OCI-LY3 (cell line): ENCODE measurements around the gene TRPM5.

Source experiments
- H2AFZ ChIP-seq: fragments of 200-600, 300-600 bp; shearing (Covaris generic); 2 replicates; pipeline ENCODE4 v1.6.0; 2014; ENCODE audit warnings: antibody characterized with exemption, low read depth, low read length
- H3K27ac ChIP-seq: fragments of 200-600, 300-600 bp; sonication (generic); 2 replicates; pipeline ENCODE4 v1.5.1; 2014; ENCODE audit warnings: mild to moderate bottlenecking, low read length, moderate library complexity, mixed read lengths
- H3K27me3 ChIP-seq: fragments of 200-600, 300-600 bp; sonication (generic); 2 replicates; pipeline ENCODE4 v1.6.1; 2014; ENCODE audit warnings: low read depth, low read length, mixed read lengths
- H3K36me3 ChIP-seq: fragments of 200-600, 300-600 bp; sonication (generic); replicated peaks from 2 replicates; pipeline ENCODE3; 2014; ENCODE audit warnings: low read depth, low read length, mixed read lengths
- H3K4me1 ChIP-seq: fragments of 300-600, 200-600 bp; sonication (generic); 2 replicates; pipeline ENCODE4 v1.6.1; 2014; ENCODE audit warnings: low read length, mixed read lengths
- H3K4me2 ChIP-seq: fragments of 200-600, 300-600 bp; sonication (generic); 2 replicates; pipeline ENCODE4 v1.6.1; 2014; ENCODE audit warnings: low read length, mixed read lengths
- H3K4me3 ChIP-seq: fragments of 300-600, 200-600 bp; sonication (generic); 2 replicates; pipeline ENCODE4 v1.5.1; 2014; ENCODE audit warnings: antibody characterized with exemption, mild to moderate bottlenecking, low read length, moderate library complexity
- H3K79me2 ChIP-seq: fragments of 300-600, 200-600 bp; shearing (Covaris generic); 2 replicates; pipeline ENCODE4 v1.6.1; 2014; ENCODE audit warnings: mild to moderate bottlenecking, low read length, mixed read lengths
- H3K9ac ChIP-seq: fragments of 300-600, 200-600 bp; shearing (Covaris generic); 2 replicates; pipeline ENCODE4 v1.6.0; 2014; ENCODE audit warnings: mild to moderate bottlenecking, low read length, moderate library complexity
- H3K9me3 ChIP-seq: fragments of 200-600, 300-600 bp; shearing (Covaris generic); 2 replicates; pipeline ENCODE4 v1.6.1; 2014; ENCODE audit warnings: low read length, mixed read lengths; ENCODE audit not compliant: insufficient read depth
- H4K20me1 ChIP-seq: fragments of 200-600, 300-600 bp; sonication (generic); 2 replicates; pipeline ENCODE4 v1.6.1; 2016; ENCODE audit warnings: low read length, mixed read lengths; ENCODE audit not compliant: insufficient read depth
- CTCF ChIP-seq: fragments of 200-600, 300-600 bp; sonication (generic); IDR thresholded peaks from 2 replicates; pipeline ENCODE4 v1.5.1; 2014; ENCODE audit warnings: antibody characterized with exemption, low read length, low read depth
- EZH2phosphoT487 ChIP-seq: fragments of 200-600 bp; shearing (Covaris generic); IDR thresholded peaks from 2 replicates; pipeline ENCODE4 v1.6.1; 2018; ENCODE audit warnings: antibody characterized with exemption, mixed run types, low read depth

Gene TRPM5

DNA sequence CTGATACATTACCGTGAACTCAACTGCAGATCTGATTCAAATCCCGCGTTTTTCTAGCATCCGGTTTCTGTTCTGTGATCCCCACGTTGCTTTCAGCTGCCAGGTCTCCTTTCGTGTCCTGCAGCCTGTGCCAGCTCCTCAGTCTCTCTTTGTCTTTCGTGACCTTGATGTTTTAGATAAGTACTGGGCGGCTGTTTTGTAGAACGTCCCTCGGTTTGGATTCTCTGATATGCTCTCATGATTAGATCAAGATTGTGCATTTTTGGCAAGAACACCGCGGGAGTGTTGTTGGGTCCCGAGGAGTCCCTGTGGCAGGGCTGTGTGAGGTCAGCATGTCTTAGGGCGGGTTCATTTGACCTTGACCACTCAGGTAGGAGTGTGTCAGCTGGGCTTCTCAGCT is 39.1 kb upstream of the TRPM5 start:
- Histone ChIP-seq H3K9ac (no peak overlapping the region), H3K27me3 (no peaks in the 10 kb centered on the region), H4K20me1 (no peaks in the 10 kb centered on the region), H3K27ac (no peak overlapping the region), H3K9me3 (no peaks in the 10 kb centered on the region), H3K36me3 (no peaks in the 10 kb centered on the region), H3K4me3 (no peak overlapping the region), H3K4me1 (no peaks in the 10 kb centered on the region), H2AFZ (no peak overlapping the region), H3K79me2 (no peaks in the 10 kb centered on the region), H3K4me2 (no peak overlapping the region)
- no peak for TF ChIP-seq CTCF
- TF ChIP-seq EZH2phosphoT487 = no peak

DNA sequence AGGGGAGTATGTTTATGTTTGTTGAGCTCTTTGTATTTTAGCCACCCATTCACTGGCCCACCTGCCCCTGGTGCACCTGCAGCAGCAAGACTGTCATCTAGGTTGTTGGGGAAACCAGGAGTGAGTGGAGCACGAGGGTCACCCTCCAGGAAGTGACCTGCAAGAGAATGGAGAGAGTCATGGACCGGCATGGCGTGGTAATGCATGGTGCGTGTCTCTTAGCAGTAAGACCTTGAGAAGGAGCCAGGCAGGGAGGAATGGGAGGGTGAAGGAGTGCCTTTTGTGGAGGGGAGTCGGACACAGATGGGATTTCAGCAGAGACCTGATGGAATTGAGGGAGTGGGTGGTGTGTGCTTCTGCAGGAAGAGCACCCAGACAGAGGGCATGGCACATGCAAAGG is 38.4 kb upstream of the TRPM5 start:
- Histone ChIP-seq H3K4me3 (no peak overlapping the region), H3K4me2 (no peak overlapping the region), H3K27me3 (no peaks in the 10 kb centered on the region), H3K9ac (no peak overlapping the region), H2AFZ (no peak overlapping the region), H3K9me3 (no peaks in the 10 kb centered on the region), H3K27ac (no peak overlapping the region), H3K36me3 (no peaks in the 10 kb centered on the region), H3K79me2 (no peaks in the 10 kb centered on the region), H3K4me1 (no peaks in the 10 kb centered on the region), H4K20me1 (no peaks in the 10 kb centered on the region)
- TF ChIP-seq CTCF (no peak), EZH2phosphoT487 (no peak)

DNA sequence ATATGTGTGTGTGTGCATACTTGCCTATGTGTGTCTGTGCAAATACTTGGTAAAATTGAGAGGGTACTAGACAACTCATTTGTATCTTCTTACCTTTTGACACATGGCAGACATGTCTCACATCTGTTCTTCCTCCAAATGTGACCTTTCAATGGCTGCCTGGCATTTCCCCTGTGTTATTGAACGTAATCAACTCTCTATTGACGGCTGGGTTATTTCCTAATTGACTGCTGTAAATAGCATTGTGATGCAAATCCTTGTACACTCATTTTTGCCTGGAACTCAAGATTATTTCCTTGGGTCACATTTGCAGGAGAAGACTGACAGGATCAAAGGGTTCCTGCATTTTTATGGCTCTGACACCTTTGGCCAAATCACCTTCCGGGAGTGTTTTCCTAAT is 37.9 kb upstream of the TRPM5 start:
- no peaks in the 10 kb centered on the region for H3K4me1 ChIP-seq
- H3K79me2 ChIP-seq = no peaks in the 10 kb centered on the region
- no peaks in the 10 kb centered on the region for H4K20me1 ChIP-seq
- no peaks in the 10 kb centered on the region for H3K27me3 ChIP-seq
- H3K9ac ChIP-seq = no peak overlapping the region
- H2AFZ ChIP-seq = no peak overlapping the region
- no peak for TF ChIP-seq EZH2phosphoT487
- no peak for TF ChIP-seq CTCF
- no peak overlapping the region for H3K4me3 ChIP-seq
- H3K4me2 ChIP-seq = no peak overlapping the region
- no peaks in the 10 kb centered on the region for H3K9me3 ChIP-seq
- no peak overlapping the region for H3K27ac ChIP-seq
- no peaks in the 10 kb centered on the region for H3K36me3 ChIP-seq

DNA sequence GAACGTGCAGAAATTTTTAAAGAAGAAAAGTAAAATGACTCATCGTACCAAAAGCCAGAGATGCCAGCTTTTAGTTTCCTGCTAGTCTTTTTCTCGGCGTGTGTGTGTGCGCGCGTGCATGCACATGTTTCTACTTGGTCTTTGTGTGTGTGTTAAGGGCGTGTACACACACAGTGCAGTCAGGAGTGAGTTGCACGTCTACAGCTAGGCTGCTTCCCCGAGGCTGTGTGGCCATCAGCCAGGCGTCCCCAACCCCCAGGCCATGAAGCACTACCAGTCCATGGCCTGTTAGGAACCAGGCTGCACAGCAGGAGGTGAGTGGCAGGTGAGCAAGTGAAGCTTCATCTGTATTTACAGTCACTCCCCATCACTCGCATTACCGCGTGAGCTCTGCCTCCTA is 36.9 kb upstream of the TRPM5 start:
- no peak for TF ChIP-seq EZH2phosphoT487
- no peak for TF ChIP-seq CTCF
- no peaks in the 10 kb centered on the region for H3K79me2 ChIP-seq
- H3K4me1 ChIP-seq = no peaks in the 10 kb centered on the region
- H3K4me2 ChIP-seq = no peak overlapping the region
- no peak overlapping the region for H3K4me3 ChIP-seq
- no peak overlapping the region for H3K9ac ChIP-seq
- no peak overlapping the region for H3K27ac ChIP-seq
- H3K9me3 ChIP-seq = no peaks in the 10 kb centered on the region
- no peaks in the 10 kb centered on the region for H4K20me1 ChIP-seq
- no peaks in the 10 kb centered on the region for H3K36me3 ChIP-seq
- H3K27me3 ChIP-seq = no peaks in the 10 kb centered on the region
- no peak overlapping the region for H2AFZ ChIP-seq
